Epithelial cell of proximal tubule (primary cell): Measurements from ENCODE around the gene TULP3. TPM values are rescaled to one million over a fixed set of nuclear protein-coding genes. Genes with fewer than 3 reads are reported as not detected.

Experiments
- DNase-seq: peaks from one replicate; pipeline ENCODE4 v3.0.0-alpha.2; 2011; ENCODE audit warnings: low read depth
- H3K4me3 ChIP-seq: 2 replicates; pipeline ENCODE4 v1.5.1; 2011; ENCODE audit warnings: low read depth, mild to moderate bottlenecking, low read length
- CTCF ChIP-seq: conservative IDR thresholded peaks from 2 replicates; pipeline ENCODE4 v1.5.1; 2012; ENCODE audit warnings: low read depth, mild to moderate bottlenecking, low read length
- total RNA-seq: library from RNA; depleted of rRNA; stranded (reverse); fragments of >200 nt; gene quantifications from 2 replicates; pipeline ENCODE4 v1.2.3, GENCODE V29; 2015

TULP3 gene
- total RNA-seq, 1 donor from 2014 or later = 26.6 TPM

GRCh38 chr12:2941524-2941923 is 50.8 kb downstream of the TULP3 start:
- no peak for TF ChIP-seq CTCF
- H3K4me3 ChIP-seq = no peak overlapping the region
- no peak for DNase-seq

DNA sequence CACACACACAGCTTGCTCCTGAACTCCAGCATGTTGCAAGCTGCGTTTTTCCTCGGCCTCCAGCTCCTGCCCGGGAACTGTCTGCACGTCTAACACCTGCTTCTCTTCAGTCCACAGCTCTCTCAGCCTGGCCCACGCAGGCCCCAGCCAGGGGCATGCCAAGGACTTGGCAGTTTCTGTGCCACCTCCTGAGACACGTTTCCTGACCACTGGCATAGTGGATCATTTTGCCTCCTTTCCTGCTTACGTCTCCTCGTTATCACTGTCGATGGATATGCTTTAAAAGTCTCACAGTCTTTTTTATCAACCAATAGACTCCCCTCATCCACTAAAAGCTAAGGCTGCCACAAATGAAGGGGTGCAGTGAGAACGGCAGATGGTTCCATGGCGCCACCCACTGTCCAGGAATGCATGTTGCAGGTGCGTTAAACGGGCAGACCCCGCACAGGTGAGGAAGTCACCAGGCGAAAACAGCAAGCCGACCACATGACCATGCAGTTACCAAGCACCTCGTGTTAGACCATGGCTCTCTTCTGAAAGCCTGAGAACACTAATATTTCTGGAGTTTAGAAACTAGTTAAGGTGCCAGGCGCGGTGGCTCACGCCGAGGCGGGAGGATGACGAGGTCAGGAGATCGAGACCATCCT is 53.8 kb downstream of the TULP3 start:
- peak overlapping the region; percentile 46 for H3K4me3 ChIP-seq

GRCh38 chr12:2949411-2949810 is 58.7 kb downstream of the TULP3 start:
- DNase-seq = no peak

More for the DNA sequence above, 53.8 kb downstream of the TULP3 start:
- peak; percentile 94 for TF ChIP-seq CTCF
- no peak for DNase-seq

GRCh38 chr12:2955888-2956287 is 65.2 kb downstream of the TULP3 start:
- H3K4me3 ChIP-seq = no peak overlapping the region
- DNase-seq = no peak
- TF ChIP-seq CTCF = no peak

More at GRCh38 chr12:2949411-2949810, 58.7 kb downstream of the TULP3 start:
- no peak overlapping the region for H3K4me3 ChIP-seq
- no peak for TF ChIP-seq CTCF

DNA sequence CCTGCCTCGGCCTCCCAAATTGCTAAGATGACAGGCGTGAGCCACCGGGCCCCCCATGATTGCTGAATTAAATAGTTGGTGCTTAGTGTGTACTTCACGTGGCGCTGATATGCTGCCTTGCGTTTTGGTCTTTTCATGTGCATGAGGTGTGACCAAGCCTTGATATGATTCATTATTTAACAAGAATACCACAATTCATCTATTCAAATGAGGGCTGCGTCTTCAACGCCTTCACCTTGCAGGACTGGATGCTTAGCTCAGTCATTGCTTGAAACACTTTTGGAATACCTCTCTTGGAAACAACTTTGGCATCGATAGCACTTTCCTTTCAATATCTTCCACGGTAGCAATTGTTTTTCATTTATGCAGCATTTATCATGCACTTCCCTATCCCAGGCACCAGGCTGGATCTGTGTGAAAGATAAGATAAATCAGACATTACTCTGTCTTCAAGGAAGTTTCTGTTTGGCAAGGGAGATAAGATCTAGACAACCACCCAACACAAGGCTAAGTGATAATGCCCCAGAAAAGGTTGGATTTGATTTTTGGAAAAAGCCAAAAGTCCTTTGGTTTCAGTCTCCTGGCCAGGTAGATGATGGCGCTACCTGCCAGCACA is 67.2 kb downstream of the TULP3 start:
- DNase-seq = no peak
- peak overlapping the region; percentile 73 for H3K4me3 ChIP-seq
- no peak for TF ChIP-seq CTCF

DNA sequence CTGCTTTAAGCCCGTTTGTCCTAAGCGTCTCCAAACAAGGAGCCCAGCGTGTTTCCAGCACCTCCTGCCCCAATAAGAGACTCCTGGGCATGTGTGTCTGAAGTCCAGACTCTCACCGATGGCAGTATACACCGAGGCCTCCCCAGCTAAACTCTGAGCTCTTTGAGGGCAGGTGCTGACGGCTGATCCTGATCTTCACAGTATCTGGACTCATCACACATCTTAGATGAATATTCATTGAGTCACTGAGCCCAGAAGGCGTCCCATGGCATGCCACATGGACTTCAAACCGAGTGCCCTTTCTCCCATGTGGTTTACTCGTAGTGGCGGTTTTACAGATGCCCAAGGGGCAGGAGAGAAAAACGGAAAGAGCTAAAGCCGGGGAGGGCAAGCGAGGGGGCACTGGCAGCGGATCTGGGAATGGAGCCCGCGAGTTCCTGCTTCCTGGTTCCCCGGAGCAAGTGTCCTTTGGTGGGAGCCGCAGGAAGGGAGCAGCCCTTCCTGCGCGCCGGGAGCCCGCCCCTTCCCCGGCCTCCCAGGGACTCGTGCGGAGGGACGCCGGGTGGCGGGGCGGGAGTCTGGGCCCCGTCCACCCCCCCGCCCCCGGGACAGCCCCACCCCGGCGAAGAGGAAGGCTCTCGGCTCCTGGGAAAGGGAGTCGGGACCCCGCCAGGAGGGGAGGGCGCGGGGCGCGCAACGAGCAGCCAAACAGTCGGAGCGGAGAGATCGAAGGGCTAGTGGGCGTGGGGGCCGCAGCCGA is 67.9 kb downstream of the TULP3 start:
- peak overlapping the region; percentile 73 for H3K4me3 ChIP-seq
- DNase-seq = peak; percentile 23
- TF ChIP-seq CTCF = peak; percentile 1
